Left renal pelvis (tissue), 4 donors: ENCODE measurements around the gene TMEM273. TPM values are rescaled to one million over a fixed set of nuclear protein-coding genes. Genes with fewer than 3 reads are reported as not detected.

Experiments used
- DNase-seq, 4 donors: peaks; one replicate each; pipeline ENCODE4 v3.0.0-alpha.2; 2013; ENCODE audit warnings: low read depth in 4 of 4, low spot score in 3 of 4
- polyA plus RNA-seq, 4 donors: library from polyadenylated mRNA; unstranded; fragments of 120-200 nt; gene quantifications; one replicate each; pipeline ENCODE4 v1.2.1, GENCODE V29; 2013; ENCODE audit not compliant: insufficient read length in 4 of 4

TMEM273 gene
- polyA plus RNA-seq, 4 donors = 2.5 to 6.0 (median 3.0) TPM

- DNase-seq = no peak
Measured at GRCh38 chr10:49120911-49121310, 67.3 kb downstream of the TMEM273 start.

GRCh38 chr10:49119746-49120145 is 68.4 kb downstream of the TMEM273 start:
- no peak for DNase-seq

GRCh38 chr10:49118430-49119074 is 69.6 kb downstream of the TMEM273 start:
- no peak for DNase-seq

- no peak for DNase-seq
Measured at GRCh38 chr10:49117376-49118070, 70.7 kb downstream of the TMEM273 start.

GRCh38 chr10:49116509-49117375 is 71.4 kb downstream of the TMEM273 start:
- no peak for DNase-seq

GRCh38 chr10:49115796-49116508 is 72.2 kb downstream of the TMEM273 start:
- no peak for DNase-seq

GRCh38 chr10:49115015-49115795 is 73.0 kb downstream of the TMEM273 start, which contains the start of gene VSTM4:
Gene VSTM4 (minus strand): TSS chr10:49115522. CDS start chr10:49115485, 37 bp downstream.
- peak in 1 of 4 donors; percentile 38 for DNase-seq

GRCh38 chr10:49114718-49115014 is 73.5 kb downstream of the TMEM273 start:
- no peak for DNase-seq

- DNase-seq = no peak
Measured at GRCh38 chr10:49113741-49114141, 74.5 kb downstream of the TMEM273 start.

GRCh38 chr10:49112851-49113250 is 75.3 kb downstream of the TMEM273 start:
- no peak for DNase-seq

GRCh38 chr10:49112098-49112497 is 76.1 kb downstream of the TMEM273 start:
- DNase-seq = no peak

- DNase-seq = no peak
Measured at GRCh38 chr10:49111320-49111698, 76.9 kb downstream of the TMEM273 start.

- no peak for DNase-seq
Measured at GRCh38 chr10:49110684-49111319, 77.4 kb downstream of the TMEM273 start.

- peak in 3 of 4 donors; percentile 39 to 58 (median 53) for DNase-seq
Measured at GRCh38 chr10:49109669-49110340, 78.4 kb downstream of the TMEM273 start.

- DNase-seq = no peak
Measured at GRCh38 chr10:49108656-49109055, 79.5 kb downstream of the TMEM273 start.

GRCh38 chr10:49107887-49108267 is 80.3 kb downstream of the TMEM273 start:
- DNase-seq = no peak

- DNase-seq = no peak
Measured at GRCh38 chr10:49107111-49107886, 80.9 kb downstream of the TMEM273 start.

- DNase-seq = no peak
Measured at GRCh38 chr10:49106451-49106850, 81.7 kb downstream of the TMEM273 start.
